GM19324 (cell line): Measurements from ENCODE around the gene NKX2-8.
"Not testable (repeated sequence)": the region's sequence is repeated elsewhere in the genome, so short reads cannot be mapped to it uniquely, and the experiment has no call there.

ENCODE experiments used
- ATAC-seq: cut with Tn5 transposase; IDR thresholded peaks from one replicate; pipeline ENCODE4 v1.9.1; 2021; ENCODE audit warnings: mild to moderate bottlenecking, moderate library complexity; ENCODE audit not compliant: unreplicated experiment, low FRiP score

Gene NKX2-8

DNA sequence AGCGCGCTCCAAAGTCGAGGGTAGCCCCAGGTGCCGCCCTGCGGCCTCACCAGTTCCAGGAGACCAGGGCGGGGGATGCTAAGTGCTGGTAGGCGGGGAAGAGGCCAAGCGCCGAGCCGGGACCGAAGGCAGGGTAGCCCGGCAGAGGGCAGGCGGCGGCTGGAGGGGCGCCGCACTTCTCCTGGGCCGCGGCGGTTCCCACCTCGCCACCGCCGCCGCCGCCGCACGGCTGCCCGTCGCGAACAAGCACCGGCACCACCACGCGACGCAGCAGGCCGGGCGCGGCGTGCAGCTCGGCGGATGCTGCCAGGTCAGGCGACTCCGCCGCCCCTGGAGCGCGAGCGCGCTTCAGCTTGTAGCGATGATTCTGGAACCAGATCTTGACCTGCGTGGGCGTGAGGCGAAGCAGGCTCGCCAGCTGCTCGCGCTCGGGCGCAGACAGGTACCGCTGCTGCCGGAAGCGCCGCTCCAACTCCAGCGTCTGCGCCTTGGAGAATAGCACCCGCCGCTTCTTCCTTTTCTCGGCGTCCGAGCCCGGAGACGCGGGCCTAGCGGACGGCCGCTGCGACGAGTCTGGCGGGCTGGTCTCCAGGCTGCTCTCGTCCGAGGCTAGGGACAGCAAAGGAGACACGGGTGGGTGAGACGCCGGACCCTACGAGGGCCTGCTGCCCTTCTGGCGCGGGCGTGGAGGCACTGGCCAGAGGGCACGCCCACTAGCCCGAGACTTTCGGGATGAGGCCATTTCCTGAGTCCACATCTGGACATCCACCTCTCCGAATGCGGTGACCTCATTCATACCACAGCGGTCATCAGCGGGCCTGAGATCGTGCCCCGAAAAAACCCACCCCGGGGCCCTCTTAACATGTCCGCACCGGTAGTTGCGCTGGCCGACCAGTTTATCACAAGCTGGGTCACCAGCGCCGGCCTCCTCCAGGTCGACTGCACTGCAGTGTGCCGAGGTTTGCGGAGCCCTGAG lies 1.3 kb downstream of the NKX2-8 start:
- ATAC-seq = no peak

DNA sequence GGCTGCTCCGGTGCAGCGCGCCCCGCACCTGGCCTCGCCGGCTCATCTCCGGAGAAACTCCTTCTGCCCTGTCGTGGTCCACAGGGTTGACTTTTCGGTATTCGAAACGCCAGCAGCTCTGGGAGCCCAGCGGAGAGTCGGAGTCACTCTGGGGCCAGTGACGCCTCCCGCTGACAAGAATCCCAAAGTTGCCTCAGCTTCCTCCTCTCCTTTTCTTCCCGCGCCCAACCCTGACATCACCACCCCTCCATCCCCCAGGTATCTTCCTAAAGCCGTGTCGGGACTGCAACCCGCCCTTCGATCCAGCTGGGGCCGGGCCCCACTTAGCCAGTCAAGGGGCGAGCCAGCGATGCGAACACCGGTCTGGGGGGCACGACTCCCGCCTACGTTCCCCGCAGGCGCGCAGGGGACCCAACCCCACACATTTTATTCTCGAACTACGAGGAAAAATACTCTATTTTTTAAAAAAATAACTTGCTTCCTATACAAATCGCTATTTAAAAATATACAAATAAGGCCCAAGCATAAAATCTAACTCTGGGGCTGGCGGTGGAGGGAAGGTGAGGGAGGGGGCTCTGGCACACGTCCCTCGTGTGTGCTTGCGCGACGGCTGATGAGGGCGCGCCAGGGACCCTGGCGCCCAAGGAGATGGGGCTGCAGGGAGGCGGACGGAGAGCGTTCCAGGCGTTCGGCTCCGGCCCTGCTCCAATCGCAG lies 2.1 kb downstream of the NKX2-8 start:
- ATAC-seq = no peak

DNA sequence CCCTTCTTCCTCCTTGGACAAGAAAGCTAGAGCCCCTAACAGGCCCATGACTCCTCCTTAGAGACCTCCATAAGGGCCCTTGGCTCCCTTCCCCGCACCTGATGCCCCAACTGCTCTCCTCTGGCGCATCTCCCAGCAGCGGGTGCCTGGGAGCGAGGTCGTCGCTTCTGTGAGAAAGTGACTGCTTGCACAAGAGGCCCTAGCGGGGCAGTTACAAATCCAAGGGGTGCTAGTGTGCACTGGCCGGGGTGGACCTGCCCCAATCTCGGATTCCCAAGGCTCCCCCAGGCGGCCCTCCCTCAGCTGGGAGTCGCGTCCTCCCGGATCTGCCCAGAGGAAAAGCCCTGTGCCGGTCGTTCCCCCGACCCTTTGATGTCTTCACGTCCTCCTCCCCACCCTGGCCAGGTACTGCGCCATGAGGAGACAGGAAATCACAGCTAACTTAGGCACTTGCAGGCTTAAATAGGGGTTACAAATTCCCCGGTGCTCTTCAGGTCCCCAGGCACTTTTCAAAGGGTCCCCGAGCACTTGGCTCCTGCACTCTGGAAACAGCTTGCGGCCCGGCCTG lies 2.8 kb downstream of the NKX2-8 start:
- no peak for ATAC-seq

GRCh38 chr14:36579001-36579555 lies 3.3 kb downstream of the NKX2-8 start:
- no peak for ATAC-seq

- no peak for ATAC-seq
These were observed 12.3 kb downstream of the NKX2-8 start for GRCh38 chr14:36570065-36570464.

DNA sequence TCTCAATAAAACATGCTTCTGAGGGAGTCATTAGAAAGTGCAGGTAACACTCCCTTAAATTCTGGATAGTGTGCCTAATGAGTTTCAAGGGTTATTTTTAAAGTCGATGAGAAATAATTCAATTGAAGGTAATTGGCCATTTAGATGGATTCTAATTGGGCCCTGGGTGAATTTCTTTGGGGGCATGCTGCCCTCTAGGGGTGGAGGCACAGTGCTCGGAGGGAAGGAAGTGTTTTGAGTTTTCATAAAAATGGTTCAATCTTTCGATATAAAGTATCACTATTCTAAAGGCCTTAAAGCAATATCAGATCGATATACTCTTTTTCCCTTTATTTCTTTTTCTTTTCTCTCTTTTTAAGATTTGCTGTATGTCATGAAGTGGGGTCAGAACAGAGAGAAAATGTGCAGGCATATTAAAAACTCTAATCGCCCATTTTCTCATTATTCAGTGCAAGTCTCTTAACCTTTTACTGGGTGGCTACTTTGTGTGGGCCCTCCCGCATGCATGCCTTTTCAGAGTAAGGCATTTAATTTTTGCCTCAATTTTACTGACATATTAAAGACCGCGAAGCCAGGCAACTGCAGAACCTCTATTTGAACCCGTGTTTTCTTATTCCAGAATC lies 25.5 kb downstream of the NKX2-8 start:
- no peak for ATAC-seq

- ATAC-seq = no peak
These were observed 26.2 kb downstream of the NKX2-8 start for GRCh38 chr14:36555998-36556743.

GRCh38 chr14:36553656-36554260 lies 28.7 kb downstream of the NKX2-8 start:
- ATAC-seq = no peak

DNA sequence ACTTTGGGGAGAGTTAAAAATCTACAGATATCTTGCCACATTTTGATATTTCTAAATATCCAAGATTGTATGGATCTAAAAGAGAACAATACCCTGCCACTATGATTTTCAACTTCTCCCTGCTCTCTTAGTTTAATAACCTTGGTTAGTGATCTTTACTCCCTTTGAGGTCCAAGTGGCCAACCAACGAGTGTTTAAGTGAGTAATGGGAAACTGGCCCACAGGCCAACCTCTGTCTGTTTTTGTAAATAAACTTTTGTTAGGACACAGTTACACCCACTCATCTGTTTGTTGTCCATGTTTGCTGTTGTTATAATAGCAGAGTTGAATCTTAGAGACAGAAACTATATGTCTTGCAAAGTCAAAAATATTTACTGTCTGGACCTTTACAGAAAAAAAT lies 31.5 kb downstream of the NKX2-8 start:
- ATAC-seq = no peak

DNA sequence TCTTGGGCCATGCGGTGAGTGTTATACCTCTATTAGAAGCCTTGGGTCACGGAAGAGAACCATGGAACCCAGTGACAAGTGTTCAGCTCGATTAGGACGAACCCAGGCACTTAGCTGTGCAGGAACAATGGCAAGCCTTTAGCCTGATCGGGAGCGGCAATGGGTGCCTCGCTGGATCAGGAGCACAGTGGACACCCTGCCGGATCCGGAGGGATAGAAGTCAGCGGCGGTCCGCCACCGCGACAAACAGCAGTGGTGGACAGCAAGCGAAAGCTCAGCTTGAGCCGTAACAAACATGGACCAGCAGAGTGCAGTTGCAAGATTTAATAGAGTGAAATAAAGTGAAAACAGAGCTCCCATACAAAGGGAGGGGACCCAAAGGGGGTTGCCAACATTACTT lies 38.1 kb downstream of the NKX2-8 start:
- not testable (repeated sequence) for ATAC-seq

- ATAC-seq = no peak
These were observed 44.4 kb downstream of the NKX2-8 start for GRCh38 chr14:36538051-36538450.
